AG09319 (cell line): ENCODE results near the gene DGKD.

Source experiments
- DNase-seq: peaks from one replicate; pipeline ENCODE4 v3.0.0-alpha.2; 2010; ENCODE audit warnings: low read depth; ENCODE audit errors: extremely low read depth
- TF ChIP-seq, protein P1 (sequence below): IDR thresholded peaks from 2 replicates; pipeline ENCODE4 v1.5.1; 2011; ENCODE audit warnings: low read depth, mild to moderate bottlenecking, inconsistent platforms, low read length, moderate library complexity

DGKD gene

DNA sequence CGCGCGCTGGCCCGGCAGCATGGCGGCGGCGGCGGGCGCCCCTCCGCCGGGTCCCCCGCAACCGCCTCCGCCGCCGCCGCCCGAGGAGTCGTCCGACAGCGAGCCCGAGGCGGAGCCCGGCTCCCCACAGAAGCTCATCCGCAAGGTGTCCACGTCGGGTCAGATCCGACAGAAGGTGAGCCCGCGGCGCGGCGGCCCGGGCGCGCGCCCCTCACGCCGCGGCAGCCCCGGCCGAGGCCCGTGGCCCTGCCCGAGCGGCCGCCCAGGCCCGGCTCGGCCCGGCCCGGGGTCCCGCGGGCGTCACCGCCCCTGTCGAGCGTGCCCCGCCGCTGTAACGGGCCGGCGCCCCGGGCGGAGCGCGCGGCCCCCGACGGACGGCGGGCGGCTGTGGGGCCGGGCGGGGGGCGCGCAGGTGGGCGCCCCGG, 218 bp downstream of the DGKD start:
- no peak for DNase-seq
- TF ChIP-seq, protein P1, sequence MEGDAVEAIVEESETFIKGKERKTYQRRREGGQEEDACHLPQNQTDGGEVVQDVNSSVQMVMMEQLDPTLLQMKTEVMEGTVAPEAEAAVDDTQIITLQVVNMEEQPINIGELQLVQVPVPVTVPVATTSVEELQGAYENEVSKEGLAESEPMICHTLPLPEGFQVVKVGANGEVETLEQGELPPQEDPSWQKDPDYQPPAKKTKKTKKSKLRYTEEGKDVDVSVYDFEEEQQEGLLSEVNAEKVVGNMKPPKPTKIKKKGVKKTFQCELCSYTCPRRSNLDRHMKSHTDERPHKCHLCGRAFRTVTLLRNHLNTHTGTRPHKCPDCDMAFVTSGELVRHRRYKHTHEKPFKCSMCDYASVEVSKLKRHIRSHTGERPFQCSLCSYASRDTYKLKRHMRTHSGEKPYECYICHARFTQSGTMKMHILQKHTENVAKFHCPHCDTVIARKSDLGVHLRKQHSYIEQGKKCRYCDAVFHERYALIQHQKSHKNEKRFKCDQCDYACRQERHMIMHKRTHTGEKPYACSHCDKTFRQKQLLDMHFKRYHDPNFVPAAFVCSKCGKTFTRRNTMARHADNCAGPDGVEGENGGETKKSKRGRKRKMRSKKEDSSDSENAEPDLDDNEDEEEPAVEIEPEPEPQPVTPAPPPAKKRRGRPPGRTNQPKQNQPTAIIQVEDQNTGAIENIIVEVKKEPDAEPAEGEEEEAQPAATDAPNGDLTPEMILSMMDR = no peak

DNA sequence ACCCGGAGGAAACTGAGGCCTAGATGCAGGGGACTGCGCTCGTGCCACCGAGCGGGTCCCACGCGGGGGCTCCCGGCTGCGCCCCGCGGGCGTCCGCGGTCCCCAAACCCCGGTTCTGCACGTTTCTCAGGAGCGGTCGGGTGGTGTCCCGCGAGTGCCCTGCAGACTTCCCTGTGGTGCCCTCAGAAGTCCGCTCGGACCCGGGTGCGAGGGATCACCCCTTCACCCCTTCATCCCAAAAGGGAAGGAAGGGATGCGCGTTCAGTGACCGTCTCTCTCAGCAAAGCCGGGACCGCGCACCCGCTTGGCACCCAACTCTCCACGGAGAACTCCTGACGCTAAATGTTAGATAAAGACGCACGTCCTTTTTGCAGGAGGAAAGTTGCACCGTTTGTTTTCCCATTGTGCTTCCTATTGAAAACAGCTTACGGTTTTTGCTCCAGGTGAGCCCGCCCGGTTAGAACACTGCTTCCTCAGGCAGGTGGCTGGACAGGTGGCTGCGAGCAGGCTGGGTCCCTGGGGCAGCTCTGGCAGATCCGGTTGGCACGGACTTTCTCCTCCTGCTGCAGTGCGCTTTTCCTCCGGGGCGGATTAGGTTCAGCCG, 779 bp downstream of the DGKD start:
- no peak for DNase-seq
- TF ChIP-seq, protein P1 = no peak

DNA sequence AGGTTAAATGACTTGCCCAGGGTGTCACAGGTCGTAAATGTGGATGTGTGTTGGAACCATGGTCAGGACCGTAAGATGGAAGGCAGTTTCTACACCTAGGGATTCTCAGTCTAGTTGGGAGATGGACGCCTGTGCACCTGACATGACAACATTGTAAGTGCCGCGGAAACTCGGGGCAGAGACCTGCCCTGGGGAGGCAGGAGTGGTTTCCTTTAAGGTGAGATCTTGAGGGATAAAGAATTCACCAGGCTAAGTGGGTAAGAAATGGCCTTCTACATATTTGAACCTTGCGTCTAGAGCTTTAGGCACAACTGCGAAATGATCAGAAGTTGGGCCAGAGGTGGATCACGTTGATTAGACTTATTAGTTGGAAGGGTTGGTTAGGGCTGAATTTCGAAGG, 1.6 kb downstream of the DGKD start:
- DNase-seq = no peak
- TF ChIP-seq, protein P1 = no peak

DNA sequence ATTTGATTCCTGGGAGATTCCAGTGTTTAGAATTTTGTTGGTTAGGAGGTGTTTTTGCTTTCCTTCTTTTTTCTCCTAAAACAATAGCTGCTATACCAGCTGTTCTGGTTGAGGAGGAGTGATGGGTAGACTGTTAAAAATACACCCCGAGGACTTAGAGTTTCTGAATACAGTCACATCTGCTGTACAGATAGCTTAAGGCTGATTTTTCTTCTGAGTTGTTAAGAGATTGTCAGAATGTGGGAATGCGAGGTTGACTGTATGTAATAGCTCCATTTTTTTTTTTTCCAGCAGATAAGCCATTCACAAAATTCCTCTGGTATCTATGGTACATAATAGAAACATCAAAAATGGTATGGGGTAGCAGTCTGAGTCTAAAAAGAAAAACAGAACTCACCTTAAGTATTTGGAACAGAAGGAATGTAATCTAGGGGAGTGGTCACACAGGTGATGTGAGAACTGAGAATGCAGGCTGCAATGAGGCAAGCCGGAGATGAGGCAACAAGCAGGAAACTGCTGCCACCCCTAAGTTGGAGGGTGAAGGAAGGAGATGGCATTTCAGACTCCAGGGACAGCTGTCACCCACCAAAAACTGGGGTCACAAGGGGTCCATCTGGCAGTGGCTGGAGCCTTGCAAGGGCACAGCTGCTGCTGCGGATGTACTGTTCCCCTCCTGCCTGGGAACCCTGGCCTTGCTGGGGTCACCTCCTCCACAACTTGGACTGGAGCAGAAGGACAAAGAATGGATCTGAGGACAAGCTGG, 2.4 kb downstream of the DGKD start:
- no peak for DNase-seq
- TF ChIP-seq, protein P1 = no peak

DNA sequence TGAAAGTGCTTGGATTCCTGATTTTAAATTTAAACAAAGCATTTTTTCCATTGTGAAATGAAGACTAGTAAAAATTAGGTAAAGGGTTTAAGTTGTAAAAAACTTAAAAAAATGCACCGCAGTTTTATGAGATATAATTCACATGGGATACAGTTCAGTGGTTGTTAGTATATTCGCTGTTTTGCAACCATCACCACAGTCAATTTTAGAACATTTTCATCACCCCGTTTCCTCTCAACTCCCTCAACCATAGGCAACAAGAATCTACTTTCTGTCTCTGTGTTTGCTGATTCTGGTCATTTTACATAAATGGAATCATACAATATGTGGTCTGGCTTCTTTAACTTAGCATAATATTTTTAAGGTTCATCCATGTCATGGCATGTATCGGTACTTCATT, 4.0 kb downstream of the DGKD start:
- no peak for DNase-seq
- TF ChIP-seq, protein P1 = no peak

DNA sequence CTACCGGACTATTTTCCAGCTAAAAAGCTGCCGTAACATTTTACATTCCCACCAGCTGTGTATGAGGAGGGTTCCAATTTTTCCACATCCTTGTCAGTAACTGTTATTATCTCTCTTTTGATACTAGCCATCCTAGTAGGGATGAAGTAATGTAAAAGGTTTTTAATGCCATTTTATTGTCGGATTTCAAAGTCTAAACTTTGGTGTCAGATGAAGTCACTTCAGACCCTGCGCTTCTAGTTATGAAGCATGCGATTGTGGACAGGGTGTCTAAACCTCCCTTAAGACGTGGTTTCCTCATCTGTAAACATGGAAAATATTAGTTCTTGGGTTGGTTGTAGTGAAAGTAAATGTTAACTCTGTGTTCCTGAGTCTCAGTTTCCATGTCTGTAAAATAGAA, 4.7 kb downstream of the DGKD start:
- no peak for DNase-seq
- TF ChIP-seq, protein P1 = no peak

DNA sequence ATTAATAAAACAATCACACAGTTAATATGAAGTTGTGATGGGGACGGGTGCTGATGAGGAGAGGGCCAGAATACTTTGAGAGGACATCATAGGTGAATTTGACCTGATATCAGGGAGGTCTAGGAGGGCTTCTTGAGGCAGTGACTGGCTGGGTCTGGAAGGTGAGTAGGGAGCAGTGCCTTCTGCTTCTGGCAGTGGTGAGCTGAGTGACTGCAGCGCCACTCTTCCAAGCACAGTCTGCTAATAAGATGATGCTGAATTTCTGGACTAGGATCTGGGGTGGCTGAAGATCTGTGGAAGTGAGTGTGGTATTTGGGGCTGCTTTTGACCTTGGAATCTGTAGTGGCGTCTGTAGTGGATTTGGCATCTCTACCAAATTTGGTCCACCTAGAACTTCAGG, 5.5 kb downstream of the DGKD start:
- TF ChIP-seq, protein P1 = no peak
- DNase-seq = no peak
